Subcutaneous abdominal adipose tissue (tissue), 5 donors: ENCODE results near the gene MED4.

ENCODE experiments used
- H3K27ac ChIP-seq: one replicate; pipeline ENCODE4 v1.7.0; 2013; ENCODE audit warnings: low read depth, mild to moderate bottlenecking, inconsistent platforms, low read length, moderate library complexity
- H3K27me3 ChIP-seq, 5 donors: one replicate each; pipeline ENCODE4 v1.7.0; 2013; ENCODE audit warnings: low read length in 5 of 5, inconsistent platforms in 1 of 5; ENCODE audit not compliant: control insufficient read depth in 5 of 5, insufficient read depth in 4 of 5
- H3K36me3 ChIP-seq, 5 donors: one replicate each; pipeline ENCODE4 v1.7.0; 2013; ENCODE audit warnings: low read length in 5 of 5; ENCODE audit not compliant: control insufficient read depth in 5 of 5, insufficient read depth in 5 of 5
- H3K4me1 ChIP-seq, 5 donors: one replicate each; pipeline ENCODE4 v1.7.0; 2013; ENCODE audit warnings: low read length in 5 of 5, mild to moderate bottlenecking in 3 of 5, moderate library complexity in 1 of 5; ENCODE audit not compliant: control insufficient read depth in 5 of 5, insufficient read depth in 5 of 5
- H3K4me3 ChIP-seq, 5 donors: one replicate each; pipeline ENCODE4 v1.7.0; 2013; ENCODE audit warnings: low read length in 5 of 5, low read depth in 1 of 5
- H3K9ac ChIP-seq, 5 donors: one replicate each; pipeline ENCODE4 v1.7.0; 2013; ENCODE audit warnings: low read length in 5 of 5, mild to moderate bottlenecking in 4 of 5, moderate library complexity in 3 of 5
- H3K9me3 ChIP-seq, 5 donors: one replicate each; pipeline ENCODE4 v1.7.0; 2013; ENCODE audit warnings: low read length in 5 of 5; ENCODE audit not compliant: control insufficient read depth in 5 of 5
- donor health status: healthy.
- donor health status: healthy.
- donor health status: healthy.
- donor health status: healthy.
- donor health status: healthy.

Gene MED4

GRCh38 chr13:48097793-48098192 lies 2.9 kb upstream of the MED4 start:
- Histone ChIP-seq H3K4me3 (no peak overlapping the region), H3K9me3 (no peaks in the 10 kb centered on the region), H3K36me3 (no peaks in the 10 kb centered on the region), H3K9ac (no peak overlapping the region), H3K27me3 (no peaks in the 10 kb centered on the region), H3K27ac (no peak overlapping the region), H3K4me1 (peaks cover 0 to 19% (median 16%) of the 10 kb centered on the region in 5 donors)

GRCh38 chr13:48096670-48097069 lies 1.8 kb upstream of the MED4 start:
- Histone ChIP-seq H3K27me3 (no peaks in the 10 kb centered on the region), H3K9me3 (no peaks in the 10 kb centered on the region), H3K27ac (no peak overlapping the region), H3K4me1 (peaks cover 0 to 26% (median 23%) of the 10 kb centered on the region in 5 donors), H3K9ac (no peak overlapping the region), H3K4me3 (no peak overlapping the region), H3K36me3 (no peaks in the 10 kb centered on the region)

GRCh38 chr13:48094404-48094780 lies 512 bp downstream of the MED4 start:
- peak overlapping the region; percentile 92 for H3K27ac ChIP-seq
- peak overlapping the region; percentile 83 to 97 (median 94) for H3K4me3 ChIP-seq
- no peaks in the 10 kb centered on the region for H3K27me3 ChIP-seq
- H3K4me1 ChIP-seq: peaks cover 0 to 26% (median 23%) of the 10 kb centered on the region in 5 donors
- H3K36me3 ChIP-seq: no peaks in the 10 kb centered on the region
- H3K9me3 ChIP-seq: no peaks in the 10 kb centered on the region
- H3K9ac ChIP-seq: peak overlapping the region; percentile 73 to 100 (median 98)

- H3K27me3 ChIP-seq: no peaks in the 10 kb centered on the region
- peak overlapping the region; percentile 83 to 97 (median 94) for H3K4me3 ChIP-seq
- no peaks in the 10 kb centered on the region for H3K36me3 ChIP-seq
- peak overlapping the region in 4 of 5 donors; percentile 97 to 100 (median 98) for H3K9ac ChIP-seq
- H3K9me3 ChIP-seq: no peaks in the 10 kb centered on the region
- H3K27ac ChIP-seq: peak overlapping the region; percentile 6
- H3K4me1 ChIP-seq: peaks cover 0 to 26% (median 23%) of the 10 kb centered on the region in 5 donors
Observed at GRCh38 chr13:48093588-48093987, 1.3 kb downstream of the MED4 start.

GRCh38 chr13:48086272-48086671 lies 8.6 kb downstream of the MED4 start:
- Histone ChIP-seq H3K36me3 (peaks cover 18 to 36% (median 27%) of the 10 kb centered on the region in 5 donors), H3K4me1 (peaks cover 0 to 4% (median 0%) of the 10 kb centered on the region in 5 donors), H3K4me3 (no peak overlapping the region), H3K9ac (no peak overlapping the region), H3K9me3 (no peaks in the 10 kb centered on the region), H3K27ac (no peak overlapping the region), H3K27me3 (no peaks in the 10 kb centered on the region)

GRCh38 chr13:48081739-48082138 lies 13.2 kb downstream of the MED4 start:
- Histone ChIP-seq H3K27me3 (no peaks in the 10 kb centered on the region), H3K27ac (no peak overlapping the region), H3K9ac (no peak overlapping the region), H3K4me1 (no peaks in the 10 kb centered on the region), H3K9me3 (no peaks in the 10 kb centered on the region), H3K4me3 (no peak overlapping the region), H3K36me3 (peaks cover 53 to 74% (median 62%) of the 10 kb centered on the region in 5 donors)

GRCh38 chr13:48078251-48078656 lies 16.6 kb downstream of the MED4 start:
- Histone ChIP-seq H3K4me3 (no peak overlapping the region), H3K27me3 (no peaks in the 10 kb centered on the region), H3K9ac (no peak overlapping the region), H3K4me1 (no peaks in the 10 kb centered on the region), H3K9me3 (no peaks in the 10 kb centered on the region), H3K27ac (no peak overlapping the region), H3K36me3 (peaks cover 68 to 90% (median 80%) of the 10 kb centered on the region in 5 donors)

- H3K27me3 ChIP-seq: no peaks in the 10 kb centered on the region
- no peak overlapping the region for H3K9ac ChIP-seq
- H3K4me1 ChIP-seq: no peaks in the 10 kb centered on the region
- no peak overlapping the region for H3K27ac ChIP-seq
- H3K36me3 ChIP-seq: peaks cover 60 to 80% (median 76%) of the 10 kb centered on the region in 5 donors
- H3K4me3 ChIP-seq: no peak overlapping the region
- peaks cover 10 to 31% (median 23%) of the 10 kb centered on the region in 5 donors for H3K9me3 ChIP-seq
Observed at GRCh38 chr13:48074006-48074405, 20.9 kb downstream of the MED4 start.

- Histone ChIP-seq H3K27ac (no peak overlapping the region), H3K9ac (no peak overlapping the region), H3K4me1 (no peaks in the 10 kb centered on the region), H3K9me3 (peaks cover 15 to 42% (median 34%) of the 10 kb centered on the region in 5 donors), H3K4me3 (no peak overlapping the region), H3K27me3 (no peaks in the 10 kb centered on the region), H3K36me3 (peaks cover 50 to 77% (median 74%) of the 10 kb centered on the region in 5 donors)
Observed at GRCh38 chr13:48072787-48073186, 22.1 kb downstream of the MED4 start.

- Histone ChIP-seq H3K27me3 (no peaks in the 10 kb centered on the region), H3K4me1 (no peaks in the 10 kb centered on the region), H3K9ac (no peak overlapping the region), H3K27ac (no peak overlapping the region), H3K4me3 (peak overlapping the region in 1 of 5 donors; percentile 32), H3K9me3 (peaks cover 18 to 47% (median 38%) of the 10 kb centered on the region in 5 donors), H3K36me3 (peaks cover 52 to 81% (median 76%) of the 10 kb centered on the region in 5 donors)
Observed at GRCh38 chr13:48072304-48072703, 22.6 kb downstream of the MED4 start.
